ENCODE data around the gene PRDX1. TPM values are rescaled to one million over a fixed set of nuclear protein-coding genes. Genes with fewer than 3 reads are reported as not detected.
"Not testable (repeated sequence)": the region's sequence is repeated elsewhere in the genome, so short reads cannot be mapped to it uniquely, and the experiment has no call there.

Gene PRDX1
- polyA plus RNA-seq, 6 donors from 2014 or later = 171 to 239 (median 203) TPM

GRCh38 chr1:45526135-45526644 lies 4.5 kb upstream of the PRDX1 start:
- DNase-seq (no peak), ATAC-seq (ENCODE audit: low read depth in 2 of 2) (no peak)
- H3K4me1 Mint-ChIP-seq = peaks cover 17 to 22% (median 19%) of the 10 kb centered on the region in 3 donors
- H3K27me3 Mint-ChIP-seq = no peaks in the 10 kb centered on the region
- no peak overlapping the region for H3K4me3 Mint-ChIP-seq
- H3K9me3 Mint-ChIP-seq = no peaks in the 10 kb centered on the region
- H3K27ac Mint-ChIP-seq = no peak overlapping the region
- no peaks in the 10 kb centered on the region for H3K36me3 Mint-ChIP-seq

- not testable (repeated sequence) for H3K36me3 Mint-ChIP-seq; H3K9me3 Mint-ChIP-seq; H3K27me3 Mint-ChIP-seq; H3K4me3 Mint-ChIP-seq; DNase-seq; H3K27ac Mint-ChIP-seq; ATAC-seq (ENCODE audit: low read depth in 2 of 2)
- H3K4me1 Mint-ChIP-seq = peaks cover 22 to 37% (median 34%) of the 10 kb centered on the region in 3 donors
Observed at GRCh38 chr1:45523975-45524374, 2.3 kb upstream of the PRDX1 start.

GRCh38 chr1:45523516-45523915 lies 1.8 kb upstream of the PRDX1 start:
- not testable (repeated sequence) for H3K27me3 Mint-ChIP-seq; ATAC-seq (ENCODE audit: low read depth in 2 of 2); H3K36me3 Mint-ChIP-seq; DNase-seq; H3K9me3 Mint-ChIP-seq
- peak overlapping the region in 1 of 6 donors; percentile 93 for H3K27ac Mint-ChIP-seq
- H3K4me1 Mint-ChIP-seq = peaks cover 27 to 41% (median 38%) of the 10 kb centered on the region in 3 donors
- peak overlapping the region in 1 of 8 donors; percentile 99 for H3K4me3 Mint-ChIP-seq

- H3K27me3 Mint-ChIP-seq = no peaks in the 10 kb centered on the region
- H3K9me3 Mint-ChIP-seq = no peaks in the 10 kb centered on the region
- H3K27ac Mint-ChIP-seq = peak overlapping the region; percentile 93 to 98 (median 96)
- H3K4me1 Mint-ChIP-seq = peaks cover 28 to 43% (median 40%) of the 10 kb centered on the region in 3 donors
- H3K36me3 Mint-ChIP-seq = no peaks in the 10 kb centered on the region
- H3K4me3 Mint-ChIP-seq = peak overlapping the region; percentile 83 to 99 (median 96)
- DNase-seq (no peak), ATAC-seq (ENCODE audit: low read depth in 2 of 2) (no peak)
Observed at GRCh38 chr1:45522324-45523104, 830 bp upstream of the PRDX1 start.

- H3K4me1 Mint-ChIP-seq = peaks cover 28 to 48% (median 37%) of the 10 kb centered on the region in 3 donors
- H3K9me3 Mint-ChIP-seq; DNase-seq; ATAC-seq (ENCODE audit: low read depth in 2 of 2); H3K27me3 Mint-ChIP-seq; H3K36me3 Mint-ChIP-seq: not testable (repeated sequence)
- H3K27ac Mint-ChIP-seq = peak overlapping the region in 3 of 6 donors; percentile 91 to 93 (median 92)
- H3K4me3 Mint-ChIP-seq = peak overlapping the region; percentile 66 to 99 (median 94)
Observed at GRCh38 chr1:45519774-45520173, 1.9 kb downstream of the PRDX1 start.

GRCh38 chr1:45518910-45519309 lies 2.8 kb downstream of the PRDX1 start:
- no peaks in the 10 kb centered on the region for H3K9me3 Mint-ChIP-seq
- H3K27me3 Mint-ChIP-seq = no peaks in the 10 kb centered on the region
- peak overlapping the region; percentile 34 to 93 (median 74) for H3K27ac Mint-ChIP-seq
- peaks cover 8 to 11% of the 10 kb centered on the region in 2 donors for H3K36me3 Mint-ChIP-seq
- peak overlapping the region in 7 of 8 donors; percentile 56 to 99 (median 92) for H3K4me3 Mint-ChIP-seq
- peaks cover 28 to 48% (median 36%) of the 10 kb centered on the region in 3 donors for H3K4me1 Mint-ChIP-seq
- DNase-seq (no peak), ATAC-seq (ENCODE audit: low read depth in 2 of 2) (no peak)

- not testable (repeated sequence) for ATAC-seq (ENCODE audit: low read depth in 2 of 2)
Observed at GRCh38 chr1:45518366-45518765, 3.3 kb downstream of the PRDX1 start.

GRCh38 chr1:45516465-45516864 lies 5.2 kb downstream of the PRDX1 start:
- Mint-ChIP-seq H3K27me3 (no peaks in the 10 kb centered on the region), H3K4me1 (peaks cover 15 to 35% (median 19%) of the 10 kb centered on the region in 3 donors), H3K4me3 (peak overlapping the region in 2 of 8 donors; percentile 25 to 73), H3K36me3 (peaks cover 8 to 14% of the 10 kb centered on the region in 2 donors), H3K9me3 (no peaks in the 10 kb centered on the region), H3K27ac (peak overlapping the region in 4 of 6 donors; percentile 33 to 73 (median 56))
- ATAC-seq (ENCODE audit: low read depth in 2 of 2) (no peak), DNase-seq (no peak)

More at GRCh38 chr1:45518366-45518765, 3.3 kb downstream of the PRDX1 start:
- H3K27me3 Mint-ChIP-seq, DNase-seq, H3K9me3 Mint-ChIP-seq: not testable (repeated sequence)
- Mint-ChIP-seq H3K36me3 (peaks cover 8 to 11% of the 10 kb centered on the region in 2 donors), H3K27ac (peak overlapping the region in 5 of 6 donors; percentile 15 to 93 (median 36)), H3K4me1 (peaks cover 28 to 48% (median 36%) of the 10 kb centered on the region in 3 donors), H3K4me3 (peak overlapping the region in 6 of 8 donors; percentile 67 to 99 (median 95))

- no peaks in the 10 kb centered on the region for H3K27me3 Mint-ChIP-seq
- H3K4me3 Mint-ChIP-seq = peak overlapping the region in 2 of 8 donors; percentile 25 to 73
- ATAC-seq (ENCODE audit: low read depth in 2 of 2) (no peak), DNase-seq (no peak)
- peaks cover 15 to 33% (median 17%) of the 10 kb centered on the region in 3 donors for H3K4me1 Mint-ChIP-seq
- H3K36me3 Mint-ChIP-seq = peaks cover 8 to 18% of the 10 kb centered on the region in 2 donors
- H3K27ac Mint-ChIP-seq = peak overlapping the region in 3 of 6 donors; percentile 32 to 73 (median 68)
- no peaks in the 10 kb centered on the region for H3K9me3 Mint-ChIP-seq
Observed at GRCh38 chr1:45516036-45516435, 5.6 kb downstream of the PRDX1 start.

GRCh38 chr1:45513532-45514260 lies 8.0 kb downstream of the PRDX1 start:
- H3K27me3 Mint-ChIP-seq; H3K4me3 Mint-ChIP-seq; H3K9me3 Mint-ChIP-seq; ATAC-seq (ENCODE audit: low read depth in 2 of 2); DNase-seq: not testable (repeated sequence)
- peak overlapping the region in 4 of 6 donors; percentile 24 to 79 (median 52) for H3K27ac Mint-ChIP-seq
- H3K4me1 Mint-ChIP-seq = peaks cover 4 to 13% (median 7%) of the 10 kb centered on the region in 3 donors
- H3K36me3 Mint-ChIP-seq = peaks cover 13 to 22% of the 10 kb centered on the region in 2 donors

GRCh38 chr1:45512641-45513054 lies 9.0 kb downstream of the PRDX1 start:
- H3K9me3 Mint-ChIP-seq = no peaks in the 10 kb centered on the region
- peak overlapping the region in 1 of 8 donors; percentile 15 for H3K4me3 Mint-ChIP-seq
- DNase-seq (peak; percentile 54), ATAC-seq (ENCODE audit: low read depth in 2 of 2) (peak; percentile 64 to 74)
- no peaks in the 10 kb centered on the region for H3K27me3 Mint-ChIP-seq
- peak overlapping the region in 3 of 6 donors; percentile 49 to 89 (median 63) for H3K27ac Mint-ChIP-seq
- H3K36me3 Mint-ChIP-seq = peaks cover 13 to 22% of the 10 kb centered on the region in 2 donors
- H3K4me1 Mint-ChIP-seq = peaks cover 0 to 10% (median 7%) of the 10 kb centered on the region in 3 donors

GRCh38 chr1:45510972-45511527 lies 10.6 kb downstream of the PRDX1 start:
- H3K36me3 Mint-ChIP-seq = peaks cover 13 to 22% of the 10 kb centered on the region in 2 donors
- DNase-seq (no peak), ATAC-seq (ENCODE audit: low read depth in 2 of 2) (no peak)
- H3K27ac Mint-ChIP-seq = peak overlapping the region in 4 of 6 donors; percentile 0 to 59 (median 10)
- no peak overlapping the region for H3K4me3 Mint-ChIP-seq
- H3K9me3 Mint-ChIP-seq = no peaks in the 10 kb centered on the region
- H3K27me3 Mint-ChIP-seq = no peaks in the 10 kb centered on the region
- H3K4me1 Mint-ChIP-seq = peaks cover 0 to 5% (median 5%) of the 10 kb centered on the region in 3 donors
